PFSK-1 (cell line): ENCODE results near the gene PCARE.

Experiments used
- FOXP2 ChIP-seq: optimal IDR thresholded peaks from 2 replicates; pipeline ENCODE3; 2011; ENCODE audit warnings: borderline replicate concordance, control low read depth, inconsistent platforms; ENCODE audit not compliant: insufficient read depth; ENCODE audit errors: extremely low read length, extremely low read depth
- POLR2AphosphoS5 ChIP-seq: IDR thresholded peaks from 2 replicates; pipeline ENCODE4 v1.6.1; 2012; ENCODE audit warnings: low read depth, mild to moderate bottlenecking, control low read depth, low read length, moderate library complexity
- SIN3A ChIP-seq: IDR thresholded peaks from 2 replicates; pipeline ENCODE4 v1.6.1; 2012; ENCODE audit warnings: mild to moderate bottlenecking, low read length, moderate library complexity, borderline replicate concordance; ENCODE audit not compliant: insufficient read depth
- TAF1 ChIP-seq: IDR thresholded peaks from 2 replicates; pipeline ENCODE4 v1.6.1; 2012; ENCODE audit warnings: low read length, control low read depth, borderline replicate concordance; ENCODE audit not compliant: insufficient read depth
- TF ChIP-seq, protein P1 (sequence below), 2 experiments: IDR thresholded peaks; 2 replicates each; pipeline versions ENCODE4 v1.6.1 to v1.8.0; 2011 to 2012; ENCODE audit warnings: low read depth in 2 of 2, low read length in 2 of 2, control low read depth in 1 of 2, inconsistent platforms in 1 of 2, mild to moderate bottlenecking in 1 of 2, moderate library complexity in 1 of 2; ENCODE audit not compliant: insufficient read depth in 1 of 2

Gene PCARE

DNA sequence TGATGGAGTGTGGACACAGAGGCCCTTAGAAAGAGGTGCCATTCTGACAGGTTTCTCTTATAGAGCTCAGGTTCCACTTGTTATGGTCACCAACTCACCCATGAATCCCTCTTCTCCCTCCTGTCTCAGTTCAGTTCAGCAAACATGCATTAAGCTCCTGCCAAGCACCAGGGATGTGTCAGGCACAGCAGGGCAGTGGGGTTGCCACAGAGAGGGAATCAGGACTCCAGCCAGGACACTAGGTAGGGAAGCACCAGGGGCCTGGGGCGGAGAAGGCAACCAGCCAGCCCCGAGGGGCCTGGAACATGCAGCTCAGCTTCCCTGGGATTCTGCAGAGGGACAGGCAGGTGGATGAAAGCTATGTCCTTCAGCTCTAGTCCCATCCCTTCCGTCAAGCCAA is 48.6 kb downstream of the PCARE start:
- TF ChIP-seq TAF1 (no peak), POLR2AphosphoS5 (no peak), FOXP2 (no peak), SIN3A (no peak)
- TF ChIP-seq, protein P1, sequence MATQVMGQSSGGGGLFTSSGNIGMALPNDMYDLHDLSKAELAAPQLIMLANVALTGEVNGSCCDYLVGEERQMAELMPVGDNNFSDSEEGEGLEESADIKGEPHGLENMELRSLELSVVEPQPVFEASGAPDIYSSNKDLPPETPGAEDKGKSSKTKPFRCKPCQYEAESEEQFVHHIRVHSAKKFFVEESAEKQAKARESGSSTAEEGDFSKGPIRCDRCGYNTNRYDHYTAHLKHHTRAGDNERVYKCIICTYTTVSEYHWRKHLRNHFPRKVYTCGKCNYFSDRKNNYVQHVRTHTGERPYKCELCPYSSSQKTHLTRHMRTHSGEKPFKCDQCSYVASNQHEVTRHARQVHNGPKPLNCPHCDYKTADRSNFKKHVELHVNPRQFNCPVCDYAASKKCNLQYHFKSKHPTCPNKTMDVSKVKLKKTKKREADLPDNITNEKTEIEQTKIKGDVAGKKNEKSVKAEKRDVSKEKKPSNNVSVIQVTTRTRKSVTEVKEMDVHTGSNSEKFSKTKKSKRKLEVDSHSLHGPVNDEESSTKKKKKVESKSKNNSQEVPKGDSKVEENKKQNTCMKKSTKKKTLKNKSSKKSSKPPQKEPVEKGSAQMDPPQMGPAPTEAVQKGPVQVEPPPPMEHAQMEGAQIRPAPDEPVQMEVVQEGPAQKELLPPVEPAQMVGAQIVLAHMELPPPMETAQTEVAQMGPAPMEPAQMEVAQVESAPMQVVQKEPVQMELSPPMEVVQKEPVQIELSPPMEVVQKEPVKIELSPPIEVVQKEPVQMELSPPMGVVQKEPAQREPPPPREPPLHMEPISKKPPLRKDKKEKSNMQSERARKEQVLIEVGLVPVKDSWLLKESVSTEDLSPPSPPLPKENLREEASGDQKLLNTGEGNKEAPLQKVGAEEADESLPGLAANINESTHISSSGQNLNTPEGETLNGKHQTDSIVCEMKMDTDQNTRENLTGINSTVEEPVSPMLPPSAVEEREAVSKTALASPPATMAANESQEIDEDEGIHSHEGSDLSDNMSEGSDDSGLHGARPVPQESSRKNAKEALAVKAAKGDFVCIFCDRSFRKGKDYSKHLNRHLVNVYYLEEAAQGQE (IDR thresholded peaks at IDR 0.05; ENCODE audit: insufficient read depth in 1 of 2, low read depth in 2 of 2, low read length in 2 of 2): no peak

DNA sequence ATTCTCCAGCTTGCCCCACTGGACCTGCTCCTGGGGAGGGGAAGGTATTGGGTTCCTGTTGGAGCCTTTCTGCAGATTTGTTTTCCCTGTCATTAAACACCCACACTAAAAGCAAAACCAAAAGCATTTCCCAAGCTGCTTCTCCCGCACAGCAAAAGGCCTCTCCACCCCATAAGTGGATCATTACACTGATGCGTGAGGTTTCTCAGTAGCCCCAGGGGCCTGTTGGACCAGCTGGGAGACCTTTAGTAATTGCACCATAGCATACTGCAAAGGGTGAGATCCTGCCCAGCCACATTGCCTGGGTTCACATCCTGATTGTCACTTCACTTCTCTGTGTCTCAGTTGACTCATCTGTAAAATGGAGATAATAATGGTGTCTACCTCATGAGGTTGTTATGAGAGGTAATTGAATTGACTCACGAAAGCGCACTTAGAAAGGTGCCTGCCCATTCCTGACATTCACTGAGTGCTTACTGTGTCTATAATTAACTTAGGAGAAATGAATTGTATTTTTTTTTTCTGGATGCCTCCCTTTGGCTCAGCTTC is 49.4 kb downstream of the PCARE start:
- no peak for TF ChIP-seq TAF1
- TF ChIP-seq, protein P1 (IDR thresholded peaks at IDR 0.05; ENCODE audit: insufficient read depth in 1 of 2, low read depth in 2 of 2, low read length in 2 of 2): no peak
- no peak for TF ChIP-seq FOXP2

DNA sequence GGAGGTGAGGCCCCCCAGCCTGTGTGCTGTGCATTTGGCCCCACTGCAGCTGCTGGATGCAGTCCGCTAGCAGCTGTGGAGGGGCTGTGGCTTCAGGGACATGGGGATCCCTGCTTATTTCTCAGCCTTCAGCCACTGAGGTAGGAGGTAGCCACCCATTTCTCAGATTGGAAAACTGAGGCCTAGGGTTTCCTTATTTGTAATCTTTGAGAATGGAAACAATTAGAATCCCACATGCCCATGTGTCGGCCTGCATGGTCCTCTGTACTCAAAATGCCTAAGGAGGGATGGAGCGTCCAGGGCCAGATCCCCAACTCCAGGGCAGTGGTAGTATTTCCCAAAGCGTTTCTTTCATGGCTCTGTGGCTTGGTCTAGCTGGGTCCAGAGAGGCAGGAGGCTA is 51.1 kb downstream of the PCARE start:
- TF ChIP-seq TAF1 (no peak), FOXP2 (no peak), POLR2AphosphoS5 (no peak), SIN3A (no peak)
- TF ChIP-seq, protein P1 (IDR thresholded peaks at IDR 0.05; ENCODE audit: insufficient read depth in 1 of 2, low read depth in 2 of 2, low read length in 2 of 2): no peak

DNA sequence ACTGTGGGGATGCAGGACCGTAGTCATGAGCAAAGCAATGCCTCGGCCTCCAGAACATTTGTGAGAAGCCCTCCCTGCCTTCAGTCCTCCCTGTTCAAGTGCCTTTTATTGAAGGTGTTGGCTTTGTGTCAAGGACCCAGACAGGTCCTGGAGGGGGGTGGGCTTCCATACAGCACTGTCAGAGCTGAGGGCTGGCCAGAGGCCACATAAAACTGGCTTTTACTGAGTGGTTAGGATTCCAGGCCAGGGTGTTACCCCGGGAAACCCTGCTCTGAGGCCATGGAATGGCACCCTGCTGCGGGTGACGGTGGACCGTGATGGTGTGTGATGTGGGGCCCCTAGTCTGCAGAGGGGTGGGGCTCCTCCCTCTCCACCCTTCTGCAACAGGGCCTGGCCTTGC is 51.6 kb downstream of the PCARE start:
- TF ChIP-seq, protein P1 (IDR thresholded peaks at IDR 0.05; ENCODE audit: insufficient read depth in 1 of 2, low read depth in 2 of 2, low read length in 2 of 2): no peak
- TF ChIP-seq SIN3A (no peak), TAF1 (no peak), POLR2AphosphoS5 (no peak), FOXP2 (no peak)

DNA sequence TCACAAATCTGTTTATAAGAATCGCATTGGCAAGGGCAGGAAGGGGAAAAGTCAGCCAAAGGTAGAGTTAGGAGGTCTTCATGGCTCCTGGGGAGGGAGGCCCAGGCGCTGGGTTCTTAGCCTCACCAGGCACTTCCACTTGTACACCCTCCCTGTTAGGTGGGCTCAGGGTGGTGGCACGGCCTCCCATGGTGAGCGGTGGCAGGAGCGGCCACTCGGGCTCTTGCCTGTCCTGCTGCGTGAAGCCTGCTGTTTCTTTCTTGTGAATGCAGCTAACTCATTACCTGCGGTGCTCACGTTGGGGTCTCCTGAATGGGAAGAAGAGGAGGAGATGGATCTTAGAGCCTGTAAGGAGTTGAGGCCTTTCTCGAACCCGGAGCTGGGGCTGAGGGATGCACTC is 52.4 kb downstream of the PCARE start:
- TF ChIP-seq FOXP2 (no peak), TAF1 (no peak), SIN3A (no peak), POLR2AphosphoS5 (no peak)
- TF ChIP-seq, protein P1 (IDR thresholded peaks at IDR 0.05; ENCODE audit: insufficient read depth in 1 of 2, low read depth in 2 of 2, low read length in 2 of 2): no peak
